ENCODE measurements around the gene NACC2.
"Not testable (repeated sequence)": the region's sequence is repeated elsewhere in the genome, so short reads cannot be mapped to it uniquely, and the experiment has no call there.

The NACC2 gene

GRCh38 chr9:136045595-136046553 lies 49.2 kb downstream of the NACC2 start:
- peak; percentile 78 for DNase-seq (ENCODE audit: low read depth)

DNA sequence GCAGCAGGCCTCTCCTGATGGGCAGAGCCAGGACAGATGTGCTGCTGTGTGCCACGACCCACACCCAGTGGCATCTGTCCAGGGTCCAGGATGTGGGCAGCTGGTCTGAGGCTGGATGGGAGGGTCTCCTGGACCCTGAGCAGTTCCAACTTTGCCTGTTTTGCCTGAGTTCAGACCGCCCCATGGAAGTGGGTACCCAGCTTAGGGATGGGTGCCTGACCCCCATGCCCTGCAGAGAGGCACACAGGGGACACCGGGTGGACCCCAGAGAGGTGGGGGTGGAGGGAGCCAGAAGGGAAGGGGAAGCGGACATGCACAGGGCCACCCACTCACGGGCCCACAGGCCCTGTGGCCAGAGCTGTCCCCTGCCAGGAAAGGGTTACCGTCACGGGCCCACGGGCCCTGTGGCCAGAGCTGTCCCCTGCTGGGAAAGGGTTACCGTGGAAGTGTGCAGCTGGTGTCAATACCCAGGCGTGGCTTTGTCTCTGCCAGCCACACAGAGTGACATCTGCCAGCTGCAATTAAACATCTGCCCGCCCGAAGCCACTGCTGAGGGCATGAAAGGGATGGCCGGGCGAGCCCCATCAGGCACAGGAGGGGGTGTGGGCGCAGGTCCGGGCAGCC lies 50.0 kb downstream of the NACC2 start:
- TF ChIP-seq, protein P1, sequence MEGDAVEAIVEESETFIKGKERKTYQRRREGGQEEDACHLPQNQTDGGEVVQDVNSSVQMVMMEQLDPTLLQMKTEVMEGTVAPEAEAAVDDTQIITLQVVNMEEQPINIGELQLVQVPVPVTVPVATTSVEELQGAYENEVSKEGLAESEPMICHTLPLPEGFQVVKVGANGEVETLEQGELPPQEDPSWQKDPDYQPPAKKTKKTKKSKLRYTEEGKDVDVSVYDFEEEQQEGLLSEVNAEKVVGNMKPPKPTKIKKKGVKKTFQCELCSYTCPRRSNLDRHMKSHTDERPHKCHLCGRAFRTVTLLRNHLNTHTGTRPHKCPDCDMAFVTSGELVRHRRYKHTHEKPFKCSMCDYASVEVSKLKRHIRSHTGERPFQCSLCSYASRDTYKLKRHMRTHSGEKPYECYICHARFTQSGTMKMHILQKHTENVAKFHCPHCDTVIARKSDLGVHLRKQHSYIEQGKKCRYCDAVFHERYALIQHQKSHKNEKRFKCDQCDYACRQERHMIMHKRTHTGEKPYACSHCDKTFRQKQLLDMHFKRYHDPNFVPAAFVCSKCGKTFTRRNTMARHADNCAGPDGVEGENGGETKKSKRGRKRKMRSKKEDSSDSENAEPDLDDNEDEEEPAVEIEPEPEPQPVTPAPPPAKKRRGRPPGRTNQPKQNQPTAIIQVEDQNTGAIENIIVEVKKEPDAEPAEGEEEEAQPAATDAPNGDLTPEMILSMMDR (conservative IDR thresholded peaks at IDR 0.05; ENCODE audit: low read length), result no peak
- H3K4me3 ChIP-seq (ENCODE audit: low read length), result no peak overlapping the region
- DNase-seq (ENCODE audit: low read depth), result no peak

More at GRCh38 chr9:136045595-136046553, 49.2 kb downstream of the NACC2 start:
- TF ChIP-seq, protein P1 (conservative IDR thresholded peaks at IDR 0.05; ENCODE audit: low read length), result no peak
- peak overlapping the region; percentile 17; the same call in 1 of the 2 replicates for H3K4me3 ChIP-seq (ENCODE audit: low read length)

DNA sequence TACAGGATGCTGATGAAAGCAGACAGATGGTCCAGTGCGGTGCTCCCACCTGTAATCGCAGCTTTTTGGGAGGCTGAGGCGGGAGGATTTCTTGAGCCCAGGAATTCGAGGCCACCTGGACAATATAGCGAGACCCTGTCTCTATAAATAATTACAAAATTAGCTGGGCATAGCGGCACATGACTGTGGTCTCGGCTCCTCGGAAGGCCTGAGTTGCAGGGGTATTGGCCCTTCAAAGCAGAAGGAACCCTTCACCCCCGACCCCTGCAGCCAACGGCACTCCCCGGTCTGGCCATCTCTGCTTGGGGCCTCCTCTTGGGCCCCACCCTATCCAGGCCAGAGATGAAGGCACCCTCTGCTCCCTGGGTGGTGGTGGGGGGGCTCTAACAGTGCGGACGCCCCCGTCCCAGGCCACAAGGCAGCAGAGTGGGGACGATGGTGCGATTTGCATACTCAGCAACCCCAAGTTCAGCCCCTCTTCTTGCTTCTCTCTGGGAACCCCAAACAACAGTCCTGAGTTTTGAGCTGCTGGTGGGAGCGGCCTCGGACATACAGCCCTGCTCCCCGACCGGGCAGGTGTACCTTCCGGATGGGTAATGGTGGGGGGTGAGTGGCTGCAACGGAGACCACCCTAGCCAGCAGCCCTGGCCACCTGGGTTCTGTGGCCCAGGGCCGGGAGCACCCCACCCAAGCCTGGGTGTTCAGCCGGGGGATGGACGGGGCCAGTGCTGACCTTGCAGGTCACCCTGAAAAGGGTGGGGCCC lies 50.7 kb downstream of the NACC2 start:
- DNase-seq (ENCODE audit: low read depth), result no peak
- TF ChIP-seq, protein P1 (conservative IDR thresholded peaks at IDR 0.05; ENCODE audit: low read length), result no peak
- no peak overlapping the region for H3K4me3 ChIP-seq (ENCODE audit: low read length)

GRCh38 chr9:136043441-136043991 lies 51.6 kb downstream of the NACC2 start:
- TF ChIP-seq, protein P1 (conservative IDR thresholded peaks at IDR 0.05; ENCODE audit: low read length), result no peak
- DNase-seq (ENCODE audit: low read depth), result no peak
- no peak overlapping the region for H3K4me3 ChIP-seq (ENCODE audit: low read length)

GRCh38 chr9:136042541-136042940 lies 52.5 kb downstream of the NACC2 start:
- TF ChIP-seq, protein P1 (conservative IDR thresholded peaks at IDR 0.05; ENCODE audit: low read length), result no peak
- H3K4me3 ChIP-seq (ENCODE audit: low read length), result no peak overlapping the region
- DNase-seq (ENCODE audit: low read depth), result no peak

- not testable (repeated sequence) for DNase-seq (ENCODE audit: low read depth); H3K4me3 ChIP-seq (ENCODE audit: low read length)
These were observed 54.2 kb downstream of the NACC2 start for GRCh38 chr9:136040848-136041247.

- no peak for DNase-seq (ENCODE audit: low read depth)
- H3K4me3 ChIP-seq (ENCODE audit: low read length), result no peak overlapping the region
- TF ChIP-seq, protein P1 (conservative IDR thresholded peaks at IDR 0.05; ENCODE audit: low read length), result no peak
These were observed 55.6 kb downstream of the NACC2 start for GRCh38 chr9:136039488-136039887.

Measured in AG10803 (cell line).